ENCODE results near the gene SORCS1. TPM values are rescaled to one million over a fixed set of nuclear protein-coding genes. Genes with fewer than 3 reads are reported as not detected.

Gene SORCS1
- total RNA-seq, 4 donors from 2014 or later = 34.3 to 85.0 (median 49.3) TPM

DNA sequence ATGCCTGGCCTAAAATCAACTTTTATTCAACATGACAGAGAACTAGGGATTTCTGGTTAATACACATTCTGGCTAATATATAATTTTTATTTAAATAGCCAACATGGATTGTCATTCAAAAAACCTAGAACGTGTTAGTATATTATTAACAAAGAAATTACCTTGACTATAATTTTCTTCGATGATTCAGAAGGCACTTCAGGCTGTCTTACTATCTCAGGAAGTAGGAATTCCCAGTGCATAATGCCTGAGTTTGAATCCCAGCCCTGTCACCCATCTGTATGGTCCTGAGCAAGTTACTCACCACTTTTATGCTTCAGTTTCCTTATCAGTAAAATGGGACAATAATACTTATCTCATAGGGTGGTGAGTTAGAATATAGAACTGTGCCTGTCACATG is 106.2 kb downstream of the SORCS1 start:
- Histone ChIP-seq H3K9me3 (no peaks in the 10 kb centered on the region), H3K27ac (peak overlapping the region in 3 of 4 donors; percentile 20 to 88 (median 86)), H3K4me3 (no peak overlapping the region), H3K4me1 (peaks cover 0 to 31% (median 7%) of the 10 kb centered on the region in 4 donors), H3K36me3 (no peaks in the 10 kb centered on the region), H3K27me3 (no peaks in the 10 kb centered on the region)
- 85 to 88% methylated on average over 2 of the region's 2 CpGs for WGBS, 2 donors
- DNase-seq (ENCODE audit: low spot score in 2 of 2) = no peak
- no peak for TF ChIP-seq CTCF (IDR thresholded peaks at IDR 0.05)
- no peak for TF ChIP-seq EP300 (IDR thresholded peaks at IDR 0.05)
- no peak for TF ChIP-seq POLR2A (IDR thresholded peaks at IDR 0.05)

- Histone ChIP-seq H3K9me3 (no peaks in the 10 kb centered on the region), H3K36me3 (no peaks in the 10 kb centered on the region), H3K27me3 (no peaks in the 10 kb centered on the region), H3K27ac (peak overlapping the region in 3 of 4 donors; percentile 58 to 88 (median 86)), H3K4me3 (no peak overlapping the region), H3K4me1 (peaks cover 0 to 24% (median 7%) of the 10 kb centered on the region in 4 donors)
- no peak for DNase-seq (ENCODE audit: low spot score in 2 of 2)
- no peak for TF ChIP-seq EP300 (IDR thresholded peaks at IDR 0.05)
- TF ChIP-seq CTCF (IDR thresholded peaks at IDR 0.05) = no peak
- TF ChIP-seq POLR2A (IDR thresholded peaks at IDR 0.05) = no peak
- WGBS, 2 donors = 46 to 50% methylated on average over 2 of the region's 2 CpGs
Measured at GRCh38 chr10:107056182-107056581, 108.3 kb downstream of the SORCS1 start.

GRCh38 chr10:107054469-107055156 is 109.9 kb downstream of the SORCS1 start:
- Histone ChIP-seq H3K9me3 (no peaks in the 10 kb centered on the region), H3K4me3 (no peak overlapping the region), H3K27me3 (no peaks in the 10 kb centered on the region), H3K27ac (peak overlapping the region in 3 of 4 donors; percentile 58 to 88 (median 86)), H3K4me1 (peaks cover 0 to 16% (median 3%) of the 10 kb centered on the region in 4 donors), H3K36me3 (no peaks in the 10 kb centered on the region)
- no peak for DNase-seq (ENCODE audit: low spot score in 2 of 2)
- 57 to 62% methylated on average over 3 of the region's 3 CpGs for WGBS, 2 donors
- TF ChIP-seq EP300 (IDR thresholded peaks at IDR 0.05) = no peak
- no peak for TF ChIP-seq CTCF (IDR thresholded peaks at IDR 0.05)
- no peak for TF ChIP-seq POLR2A (IDR thresholded peaks at IDR 0.05)

DNA sequence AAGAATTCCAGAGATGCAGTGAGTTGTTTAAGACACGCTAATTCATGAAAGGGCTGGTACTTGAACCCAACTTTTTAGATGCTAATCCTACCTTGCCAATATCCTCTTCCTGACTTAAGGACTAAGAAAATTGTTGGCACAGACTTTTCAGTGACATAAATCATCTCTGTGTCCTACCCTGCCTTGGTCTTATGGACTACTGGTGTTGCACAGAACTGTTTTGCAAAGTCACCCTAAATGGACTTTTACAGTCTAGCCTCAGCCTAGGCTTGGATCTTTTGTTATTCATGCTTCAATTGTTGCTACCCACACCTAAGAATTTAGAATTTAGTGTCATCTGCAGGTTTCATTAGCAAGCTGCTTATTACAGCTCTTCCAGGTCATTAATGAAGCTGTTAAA is 112.7 kb downstream of the SORCS1 start:
- H3K36me3 ChIP-seq = no peaks in the 10 kb centered on the region
- H3K9me3 ChIP-seq = no peaks in the 10 kb centered on the region
- peaks cover 0 to 11% (median 3%) of the 10 kb centered on the region in 4 donors for H3K4me1 ChIP-seq
- TF ChIP-seq POLR2A (IDR thresholded peaks at IDR 0.05) (no peak), EP300 (IDR thresholded peaks at IDR 0.05) (no peak), CTCF (IDR thresholded peaks at IDR 0.05) (no peak)
- H3K27ac ChIP-seq = peak overlapping the region in 2 of 4 donors; percentile 42 to 47
- no peak for DNase-seq (ENCODE audit: low spot score in 2 of 2)
- H3K4me3 ChIP-seq = no peak overlapping the region
- 54 to 67% methylated on average over 1 of the region's 1 CpG for WGBS, 2 donors
- H3K27me3 ChIP-seq = no peaks in the 10 kb centered on the region

DNA sequence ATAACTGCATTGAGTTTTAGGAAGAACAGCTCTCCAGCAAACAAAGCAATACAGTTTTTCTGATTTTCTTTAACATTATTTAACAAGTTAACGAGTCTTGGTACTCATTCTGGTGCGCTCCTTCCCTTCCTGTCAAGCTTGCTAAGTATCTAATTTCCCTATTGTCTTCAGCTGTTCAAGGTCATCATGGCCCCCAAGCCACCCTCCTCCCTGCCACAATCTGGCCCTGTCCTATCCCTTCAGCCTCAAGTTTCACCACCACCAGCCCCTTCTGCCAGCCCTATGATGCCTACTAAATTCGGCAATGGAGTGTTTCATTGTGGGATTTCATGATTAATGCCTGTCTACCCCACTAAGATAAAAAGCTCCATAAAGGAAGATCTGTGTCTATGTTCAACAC is 121.0 kb downstream of the SORCS1 start:
- Histone ChIP-seq H3K27ac (no peak overlapping the region), H3K4me3 (no peak overlapping the region), H3K9me3 (no peaks in the 10 kb centered on the region), H3K27me3 (no peaks in the 10 kb centered on the region), H3K4me1 (peaks cover 0 to 5% (median 0%) of the 10 kb centered on the region in 4 donors), H3K36me3 (no peaks in the 10 kb centered on the region)
- TF ChIP-seq CTCF (IDR thresholded peaks at IDR 0.05) = no peak
- TF ChIP-seq EP300 (IDR thresholded peaks at IDR 0.05) = no peak
- no peak for DNase-seq (ENCODE audit: low spot score in 2 of 2)
- 71 to 76% methylated on average over 3 of the region's 3 CpGs for WGBS, 2 donors

All from tibial nerve (tissue), 4 donors.